GM10266 (cell line): ENCODE measurements around the gene TBX1.
"Not testable (repeated sequence)": the region's sequence is repeated elsewhere in the genome, so short reads cannot be mapped to it uniquely, and the experiment has no call there.

ENCODE experiments used
- DNase-seq: peaks from one replicate; pipeline ENCODE4 v3.0.0; 2012; ENCODE audit errors: extremely low spot score
- CTCF ChIP-seq: IDR thresholded peaks from 2 replicates; pipeline ENCODE4 v1.5.1; 2012; ENCODE audit warnings: mild to moderate bottlenecking, low read depth; ENCODE audit not compliant: control insufficient read depth, insufficient read depth; ENCODE audit errors: missing control alignments

TBX1 gene

GRCh38 chr22:19786959-19787848 is 26.6 kb downstream of the TBX1 start:
- DNase-seq: no peak
- TF ChIP-seq CTCF: no peak

GRCh38 chr22:19787849-19788141 is 27.2 kb downstream of the TBX1 start:
- DNase-seq: no peak
- no peak for TF ChIP-seq CTCF

- no peak for TF ChIP-seq CTCF
- no peak for DNase-seq
Measured at GRCh38 chr22:19788661-19789225, 28.2 kb downstream of the TBX1 start.

- DNase-seq: no peak
- TF ChIP-seq CTCF: no peak
Measured at GRCh38 chr22:19789406-19789805, 28.8 kb downstream of the TBX1 start.

GRCh38 chr22:19789828-19790227 is 29.2 kb downstream of the TBX1 start:
- DNase-seq: no peak
- no peak for TF ChIP-seq CTCF

- no peak for DNase-seq
- TF ChIP-seq CTCF: no peak
Measured at GRCh38 chr22:19791243-19791642, 30.7 kb downstream of the TBX1 start.

GRCh38 chr22:19791894-19792293 is 31.3 kb downstream of the TBX1 start:
- DNase-seq: no peak
- no peak for TF ChIP-seq CTCF

- DNase-seq: not testable (repeated sequence)
Measured at GRCh38 chr22:19792383-19792896, 31.9 kb downstream of the TBX1 start.
